HCT116 (cell line): Measurements from ENCODE around the gene PRC1. TPM values are rescaled to one million over a fixed set of nuclear protein-coding genes. Genes with fewer than 3 reads are reported as not detected.

Source experiments
- ATAC-seq: fragments of 200-7000 bp; cut with Tn5 transposase; 2 replicates; pipeline ENCODE4 v1.9.1; 2020; ENCODE audit warnings: mild to moderate bottlenecking, moderate library complexity
- BruUV-seq: library from RNA; stranded (reverse); fragments of 400-500 nt; replicated peaks from 2 replicates; lab custom pipeline; 2021; lab: Mats Ljungman, UMichigan
- CTCF ChIA-PET: fragments of 300-600 bp; sonication (Branson Sonifier 250); formaldehyde crosslinking; loops from one replicate; lab custom pipeline; 2021; ENCODE audit warnings: antibody characterized with exemption; lab: Charles Lee
- POLR2A ChIA-PET: fragments of 300-600, 350-600 bp; sonication (Branson Sonifier 250); formaldehyde crosslinking; loops from one replicate; lab custom pipeline; 2021; ENCODE audit warnings: antibody characterized with exemption; lab: Charles Lee
- RAD21 ChIA-PET, 2 experiments: fragments of 300-600 bp; sonication (Branson Sonifier 250); formaldehyde crosslinking; loops; one replicate each; lab custom pipeline; 2023; ENCODE audit warnings: low total read pairs in 2 of 2; ENCODE audit not compliant: uncharacterized antibody in 2 of 2, unreplicated experiment in 2 of 2, low non-redundant PET in 1 of 2; lab: Charles Lee
- DNase-seq: peaks from one replicate; pipeline ENCODE4 v3.0.0-alpha.2; 2010; ENCODE audit warnings: low read depth, low spot score
- H2AFZ ChIP-seq: fragments of 200-600 bp; shearing (Covaris generic), sonication (generic); 2 replicates; pipeline ENCODE4 v1.6.1; 2017; ENCODE audit warnings: low read depth, mixed run types, mixed read lengths, antibody characterized with exemption, low read length; ENCODE audit not compliant: poor library complexity, severe bottlenecking
- H3K27ac ChIP-seq: 2 replicates; pipeline ENCODE4 v1.5.1; 2012; ENCODE audit warnings: low read depth, low read length
- H3K27me3 ChIP-seq: fragments of 200-600 bp; sonication (generic); 2 replicates; pipeline ENCODE4 v1.6.1; 2016; ENCODE audit warnings: mixed run types, low read length, mixed read lengths; ENCODE audit not compliant: insufficient read depth
- H3K36me3 ChIP-seq, 2 experiments: fragments of 200-500 bp in 1 of 2; fragments of 200-600 bp in 1 of 2; sonication (Bioruptor generic) in 1 of 2; sonication (generic) in 1 of 2; 2 replicates each; pipeline versions ENCODE4 v1.5.1 to v1.6.1; 2014 to 2016; ENCODE audit warnings: low read length in 2 of 2, inconsistent platforms in 1 of 2, mixed read lengths in 1 of 2, mixed run types in 1 of 2; ENCODE audit not compliant: insufficient read depth in 2 of 2, control insufficient read depth in 1 of 2
- H3K4me1 ChIP-seq, 2 experiments: fragments of 200-600 bp in 1 of 2; sonication (generic) in 1 of 2; 2 replicates each; pipeline versions ENCODE4 v1.5.1 to v1.6.1; 2012 to 2017; ENCODE audit warnings: low read length in 2 of 2, inconsistent platforms in 1 of 2, mild to moderate bottlenecking in 1 of 2, mixed read lengths in 1 of 2, mixed run types in 1 of 2, moderate library complexity in 1 of 2; ENCODE audit not compliant: insufficient read depth in 2 of 2, control insufficient read depth in 1 of 2
- H3K4me2 ChIP-seq: fragments of 200-600 bp; sonication (generic); 2 replicates; pipeline ENCODE4 v1.6.1; 2017; ENCODE audit warnings: mixed run types, low read length, mixed read lengths
- H3K4me3 ChIP-seq, 2 experiments: fragments of 200-600 bp in 1 of 2; sonication (generic) in 1 of 2; replicated peaks in 1 of 2; 2 replicates each; pipeline ENCODE4 v1.5.1; 2011 to 2016; ENCODE audit warnings: low read length in 2 of 2, control low read depth in 1 of 2, low read depth in 1 of 2, mild to moderate bottlenecking in 1 of 2, mixed read lengths in 1 of 2, mixed run types in 1 of 2
- H3K79me2 ChIP-seq: fragments of 200-600 bp; sonication (generic); 2 replicates; pipeline ENCODE4 v1.6.1; 2017; ENCODE audit warnings: mild to moderate bottlenecking, mixed run types, low read length, moderate library complexity, mixed read lengths; ENCODE audit not compliant: insufficient read depth
- H3K9ac ChIP-seq: fragments of 200-600 bp; sonication (generic); 2 replicates; pipeline ENCODE4 v1.6.1; 2016; ENCODE audit warnings: low read length, mixed read lengths
- H3K9me2 ChIP-seq: fragments of 200-600 bp; sonication (generic), shearing (Covaris generic); 2 replicates; pipeline ENCODE4 v1.6.1; 2017; ENCODE audit warnings: mixed run types, mild to moderate bottlenecking, moderate library complexity; ENCODE audit not compliant: insufficient read depth
- H3K9me3 ChIP-seq, 2 experiments: fragments of 200-500 bp in 1 of 2; fragments of 200-600 bp in 1 of 2; sonication (Bioruptor generic) in 1 of 2; sonication (generic) in 1 of 2; 2 replicates each; pipeline ENCODE4 v1.6.1; 2014 to 2017; ENCODE audit warnings: low read length in 2 of 2, mixed read lengths in 2 of 2, inconsistent platforms in 1 of 2, low read depth in 1 of 2, mild to moderate bottlenecking in 1 of 2, mixed run types in 1 of 2, moderate library complexity in 1 of 2; ENCODE audit not compliant: control insufficient read depth in 1 of 2, insufficient read depth in 1 of 2
- H4K20me1 ChIP-seq: fragments of 200-600 bp; sonication (generic), shearing (Covaris generic); 2 replicates; pipeline ENCODE4 v1.6.1; 2017; ENCODE audit warnings: mixed run types, mild to moderate bottlenecking, moderate library complexity; ENCODE audit not compliant: insufficient read depth
- CBX3 ChIP-seq: IDR thresholded peaks from 2 replicates; pipeline ENCODE4 v1.6.1; 2012; ENCODE audit warnings: low read depth
- CEBPB ChIP-seq: IDR thresholded peaks from 2 replicates; pipeline ENCODE4 v1.6.1; 2012; ENCODE audit warnings: low read depth
- EGR1 ChIP-seq: IDR thresholded peaks from 2 replicates; pipeline ENCODE4 v1.6.1; 2012; ENCODE audit warnings: low read depth
- ELF1 ChIP-seq: IDR thresholded peaks from 2 replicates; pipeline ENCODE4 v1.6.1; 2012; ENCODE audit warnings: low read depth, borderline replicate concordance
- EZH2 ChIP-seq: fragments of 200-600 bp; sonication (generic); IDR thresholded peaks from 2 replicates; pipeline ENCODE4 v1.6.1; 2017; ENCODE audit warnings: antibody characterized with exemption, mixed run types
- EZH2phosphoT487 ChIP-seq: fragments of 200-600 bp; IDR thresholded peaks from 2 replicates; pipeline ENCODE4 v1.6.1; 2018; ENCODE audit warnings: antibody characterized with exemption, borderline replicate concordance
- FOSL1 ChIP-seq: IDR thresholded peaks from 2 replicates; pipeline ENCODE4 v1.6.1; 2012; ENCODE audit warnings: low read depth
- POLR2A ChIP-seq: IDR thresholded peaks from 2 replicates; pipeline ENCODE4 v1.7.0; 2011; ENCODE audit warnings: borderline replicate concordance; ENCODE audit not compliant: insufficient read depth, insufficient read length; ENCODE audit errors: extremely low read depth
- SIN3A ChIP-seq: IDR thresholded peaks from 2 replicates; pipeline ENCODE4 v1.6.1; 2012; ENCODE audit warnings: low read depth
- SP1 ChIP-seq: IDR thresholded peaks from 2 replicates; pipeline ENCODE4 v1.6.1; 2012; ENCODE audit warnings: low read depth
- ZFX ChIP-seq: fragments of 450-650 bp; IDR thresholded peaks from 2 replicates; pipeline ENCODE4 v1.6.1; 2017
- intact Hi-C: fragments of 100-400 bp; cut with micrococcal nuclease; formaldehyde crosslinking; loops from 2 replicates; pipeline ENCODE4 v1.10.0; 2022
- total RNA-seq: library from RNA; stranded (reverse); gene quantifications from one replicate; pipeline ENCODE4 v1.2.1, GENCODE V29; 2021; ENCODE audit not compliant: unreplicated experiment
- TF ChIP-seq, protein P1 (sequence below), 3 experiments: fragments of 200-600 bp in 1 of 3; sonication (generic) in 1 of 3; IDR thresholded peaks in 2 of 3; conservative IDR thresholded peaks in 1 of 3; 2 replicates each; pipeline ENCODE4 v1.5.1; 2012 to 2017; ENCODE audit warnings: low read depth in 2 of 3, low read length in 2 of 3, antibody characterized with exemption in 1 of 3, borderline replicate concordance in 1 of 3, control low read depth in 1 of 3, mild to moderate bottlenecking in 1 of 3, mixed read lengths in 1 of 3, mixed run types in 1 of 3, moderate library complexity in 1 of 3; ENCODE audit not compliant: insufficient read depth in 1 of 3
- TF ChIP-seq, protein P2 (sequence below): IDR thresholded peaks from 2 replicates; pipeline ENCODE4 v1.6.1; 2012; ENCODE audit warnings: low read depth

Gene PRC1
- total RNA-seq, 1 experiment from 2014 or later: 186 TPM

- DNase-seq (no peak), ATAC-seq (no peak)
- Histone ChIP-seq H3K79me2 (no peaks in the 10 kb centered on the region), H3K36me3 (peaks cover 40 to 43% of the 10 kb centered on the region in 2 experiments), H3K9ac (no peak overlapping the region), H3K4me2 (no peak overlapping the region), H4K20me1 (no peaks in the 10 kb centered on the region), H3K9me3 (no peaks in the 10 kb centered on the region), H3K4me3 (no peak overlapping the region), H3K9me2 (no peaks in the 10 kb centered on the region), H3K27me3 (no peaks in the 10 kb centered on the region), H3K4me1 (peaks cover 0 to 8% of the 10 kb centered on the region in 2 experiments; a peak in 2 of 4 replicates), H2AFZ (no peak overlapping the region), H3K27ac (no peak overlapping the region)
- TF ChIP-seq EZH2 (no peak), SP1 (no peak)
- TF ChIP-seq, protein P1, sequence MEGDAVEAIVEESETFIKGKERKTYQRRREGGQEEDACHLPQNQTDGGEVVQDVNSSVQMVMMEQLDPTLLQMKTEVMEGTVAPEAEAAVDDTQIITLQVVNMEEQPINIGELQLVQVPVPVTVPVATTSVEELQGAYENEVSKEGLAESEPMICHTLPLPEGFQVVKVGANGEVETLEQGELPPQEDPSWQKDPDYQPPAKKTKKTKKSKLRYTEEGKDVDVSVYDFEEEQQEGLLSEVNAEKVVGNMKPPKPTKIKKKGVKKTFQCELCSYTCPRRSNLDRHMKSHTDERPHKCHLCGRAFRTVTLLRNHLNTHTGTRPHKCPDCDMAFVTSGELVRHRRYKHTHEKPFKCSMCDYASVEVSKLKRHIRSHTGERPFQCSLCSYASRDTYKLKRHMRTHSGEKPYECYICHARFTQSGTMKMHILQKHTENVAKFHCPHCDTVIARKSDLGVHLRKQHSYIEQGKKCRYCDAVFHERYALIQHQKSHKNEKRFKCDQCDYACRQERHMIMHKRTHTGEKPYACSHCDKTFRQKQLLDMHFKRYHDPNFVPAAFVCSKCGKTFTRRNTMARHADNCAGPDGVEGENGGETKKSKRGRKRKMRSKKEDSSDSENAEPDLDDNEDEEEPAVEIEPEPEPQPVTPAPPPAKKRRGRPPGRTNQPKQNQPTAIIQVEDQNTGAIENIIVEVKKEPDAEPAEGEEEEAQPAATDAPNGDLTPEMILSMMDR (IDR thresholded peaks at IDR 0.05 in 2 of 3, conservative IDR thresholded peaks at IDR 0.05 in 1 of 3; ENCODE audit: borderline replicate concordance in 1 of 3, insufficient read depth in 1 of 3, low read depth in 2 of 3, low read length in 2 of 3): no peak
- intact Hi-C loops: no loop called here
- ChIA-PET CTCF (interaction anchor here (0.7 to 1.1 kb wide), 2 partner anchors 10 to 91 kb away, joined by 3 to 4 read pairs; partner anchors contain the start of gene UNC45A), POLR2A (no interaction called here), RAD21 (no interaction called here)
- no TSS peak for BruUV-seq
These were observed 49.2 kb downstream of the PRC1 start for GRCh38 chr15:90945091-90945490.

GRCh38 chr15:90942354-90943120 lies 51.8 kb downstream of the PRC1 start:
- Histone ChIP-seq H3K9ac (no peak overlapping the region), H3K4me3 (no peak overlapping the region), H4K20me1 (no peaks in the 10 kb centered on the region), H3K9me3 (no peaks in the 10 kb centered on the region), H3K79me2 (0 out of 2 replicates have a peak, but pooled peaks cover 3% of the 10 kb centered on the region), H3K36me3 (peaks cover 41 to 53% of the 10 kb centered on the region in 2 experiments), H2AFZ (no peak overlapping the region), H3K9me2 (no peaks in the 10 kb centered on the region), H3K4me1 (no peaks in the 10 kb centered on the region), H3K27ac (no peak overlapping the region), H3K27me3 (no peaks in the 10 kb centered on the region), H3K4me2 (no peak overlapping the region)
- TF ChIP-seq ZFX: no peak
- TF ChIP-seq EGR1: no peak
- no peak for TF ChIP-seq CEBPB
- TF ChIP-seq FOSL1: no peak
- no peak for TF ChIP-seq ELF1
- no peak for TF ChIP-seq SIN3A
- TF ChIP-seq CBX3: no peak
- TF ChIP-seq POLR2A: no peak
- no peak for TF ChIP-seq EZH2phosphoT487
- TF ChIP-seq, protein P2, sequence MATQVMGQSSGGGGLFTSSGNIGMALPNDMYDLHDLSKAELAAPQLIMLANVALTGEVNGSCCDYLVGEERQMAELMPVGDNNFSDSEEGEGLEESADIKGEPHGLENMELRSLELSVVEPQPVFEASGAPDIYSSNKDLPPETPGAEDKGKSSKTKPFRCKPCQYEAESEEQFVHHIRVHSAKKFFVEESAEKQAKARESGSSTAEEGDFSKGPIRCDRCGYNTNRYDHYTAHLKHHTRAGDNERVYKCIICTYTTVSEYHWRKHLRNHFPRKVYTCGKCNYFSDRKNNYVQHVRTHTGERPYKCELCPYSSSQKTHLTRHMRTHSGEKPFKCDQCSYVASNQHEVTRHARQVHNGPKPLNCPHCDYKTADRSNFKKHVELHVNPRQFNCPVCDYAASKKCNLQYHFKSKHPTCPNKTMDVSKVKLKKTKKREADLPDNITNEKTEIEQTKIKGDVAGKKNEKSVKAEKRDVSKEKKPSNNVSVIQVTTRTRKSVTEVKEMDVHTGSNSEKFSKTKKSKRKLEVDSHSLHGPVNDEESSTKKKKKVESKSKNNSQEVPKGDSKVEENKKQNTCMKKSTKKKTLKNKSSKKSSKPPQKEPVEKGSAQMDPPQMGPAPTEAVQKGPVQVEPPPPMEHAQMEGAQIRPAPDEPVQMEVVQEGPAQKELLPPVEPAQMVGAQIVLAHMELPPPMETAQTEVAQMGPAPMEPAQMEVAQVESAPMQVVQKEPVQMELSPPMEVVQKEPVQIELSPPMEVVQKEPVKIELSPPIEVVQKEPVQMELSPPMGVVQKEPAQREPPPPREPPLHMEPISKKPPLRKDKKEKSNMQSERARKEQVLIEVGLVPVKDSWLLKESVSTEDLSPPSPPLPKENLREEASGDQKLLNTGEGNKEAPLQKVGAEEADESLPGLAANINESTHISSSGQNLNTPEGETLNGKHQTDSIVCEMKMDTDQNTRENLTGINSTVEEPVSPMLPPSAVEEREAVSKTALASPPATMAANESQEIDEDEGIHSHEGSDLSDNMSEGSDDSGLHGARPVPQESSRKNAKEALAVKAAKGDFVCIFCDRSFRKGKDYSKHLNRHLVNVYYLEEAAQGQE: no peak
- ChIA-PET POLR2A (interaction anchor here (1.4 kb wide), 1 partner anchor 8 kb away, joined by 6 read pairs; the partner anchor contains the start of gene UNC45A), RAD21 (no interaction called here), CTCF (no interaction called here)
- no TSS peak for BruUV-seq
- DNase-seq (no peak), ATAC-seq (no peak)
- intact Hi-C loops: no loop called here
